Parathyroid adenoma (tissue), 2 donors: ENCODE results near the gene SEC14L5.

Experiments used
- H2AFZ ChIP-seq: fragments of 300-600 bp; sonication (generic); one replicate; pipeline ENCODE4 v1.7.0; 2017; ENCODE audit warnings: antibody characterized with exemption, mild to moderate bottlenecking
- H3K27ac ChIP-seq: fragments of 300-600 bp; sonication (generic); one replicate; pipeline ENCODE4 v1.7.0; 2017
- H3K27me3 ChIP-seq: fragments of 300-600 bp; sonication (generic); one replicate; pipeline ENCODE4 v1.7.0; 2017; ENCODE audit warnings: low read length; ENCODE audit not compliant: control insufficient read depth, insufficient read depth
- H3K36me3 ChIP-seq: fragments of 300-600 bp; sonication (generic); one replicate; pipeline ENCODE4 v1.7.0; 2017; ENCODE audit warnings: low read length; ENCODE audit not compliant: control insufficient read depth, insufficient read depth
- H3K4me1 ChIP-seq: fragments of 300-600 bp; sonication (generic); one replicate; pipeline ENCODE4 v1.7.0; 2017; ENCODE audit warnings: control low read depth
- H3K4me2 ChIP-seq: fragments of 300-600 bp; sonication (generic); one replicate; pipeline ENCODE4 v1.7.0; 2017; ENCODE audit warnings: low read length
- H3K4me3 ChIP-seq: fragments of 300-600 bp; sonication (generic); one replicate; pipeline ENCODE4 v1.7.0; 2017; ENCODE audit warnings: low read depth, low read length
- H3K79me2 ChIP-seq: fragments of 300-600 bp; sonication (generic); one replicate; pipeline ENCODE4 v1.7.0; 2017; ENCODE audit warnings: control low read depth
- H3K9ac ChIP-seq: fragments of 300-600 bp; sonication (generic); one replicate; pipeline ENCODE4 v1.7.0; 2017; ENCODE audit warnings: mild to moderate bottlenecking
- H3K9me3 ChIP-seq: fragments of 300-600 bp; sonication (generic); one replicate; pipeline ENCODE4 v1.7.0; 2017; ENCODE audit warnings: low read length; ENCODE audit not compliant: control insufficient read depth
- TF ChIP-seq, protein P1 (sequence below): fragments of 300-600 bp; sonication (generic); IDR thresholded peaks from one replicate; pipeline ENCODE4 v1.7.0; 2017; ENCODE audit warnings: antibody characterized with exemption, mild to moderate bottlenecking
- donor health status: primary hyperparathyroidism.

Gene SEC14L5

DNA sequence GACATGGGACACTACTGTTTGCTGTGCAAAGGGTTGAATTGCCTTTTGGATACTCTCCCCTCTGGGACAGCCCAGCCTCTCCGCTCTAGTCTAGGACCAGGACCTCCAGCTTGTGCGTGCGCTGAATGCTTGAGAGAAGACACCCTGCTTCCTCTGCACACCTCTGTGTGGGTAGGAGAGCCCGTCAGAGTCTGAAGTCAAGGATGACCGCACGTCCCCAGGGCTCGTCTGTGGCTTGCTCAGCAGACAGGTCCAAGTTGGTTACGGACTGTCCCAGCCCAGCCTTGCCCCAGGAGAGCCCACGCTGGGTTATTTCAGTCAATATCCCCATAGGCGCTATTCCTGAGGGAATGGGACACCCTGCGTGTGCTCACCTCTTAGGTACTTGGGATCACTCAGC, 103.9 kb downstream of the SEC14L5 start:
- Histone ChIP-seq H3K4me1 (no peaks in the 10 kb centered on the region), H3K9me3 (no peaks in the 10 kb centered on the region), H3K9ac (no peak overlapping the region), H3K4me2 (no peak overlapping the region), H3K27ac (no peak overlapping the region), H3K4me3 (no peak overlapping the region), H2AFZ (no peak overlapping the region), H3K36me3 (no peaks in the 10 kb centered on the region), H3K27me3 (no peaks in the 10 kb centered on the region), H3K79me2 (no peaks in the 10 kb centered on the region)
- TF ChIP-seq, protein P1, sequence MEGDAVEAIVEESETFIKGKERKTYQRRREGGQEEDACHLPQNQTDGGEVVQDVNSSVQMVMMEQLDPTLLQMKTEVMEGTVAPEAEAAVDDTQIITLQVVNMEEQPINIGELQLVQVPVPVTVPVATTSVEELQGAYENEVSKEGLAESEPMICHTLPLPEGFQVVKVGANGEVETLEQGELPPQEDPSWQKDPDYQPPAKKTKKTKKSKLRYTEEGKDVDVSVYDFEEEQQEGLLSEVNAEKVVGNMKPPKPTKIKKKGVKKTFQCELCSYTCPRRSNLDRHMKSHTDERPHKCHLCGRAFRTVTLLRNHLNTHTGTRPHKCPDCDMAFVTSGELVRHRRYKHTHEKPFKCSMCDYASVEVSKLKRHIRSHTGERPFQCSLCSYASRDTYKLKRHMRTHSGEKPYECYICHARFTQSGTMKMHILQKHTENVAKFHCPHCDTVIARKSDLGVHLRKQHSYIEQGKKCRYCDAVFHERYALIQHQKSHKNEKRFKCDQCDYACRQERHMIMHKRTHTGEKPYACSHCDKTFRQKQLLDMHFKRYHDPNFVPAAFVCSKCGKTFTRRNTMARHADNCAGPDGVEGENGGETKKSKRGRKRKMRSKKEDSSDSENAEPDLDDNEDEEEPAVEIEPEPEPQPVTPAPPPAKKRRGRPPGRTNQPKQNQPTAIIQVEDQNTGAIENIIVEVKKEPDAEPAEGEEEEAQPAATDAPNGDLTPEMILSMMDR = no peak

DNA sequence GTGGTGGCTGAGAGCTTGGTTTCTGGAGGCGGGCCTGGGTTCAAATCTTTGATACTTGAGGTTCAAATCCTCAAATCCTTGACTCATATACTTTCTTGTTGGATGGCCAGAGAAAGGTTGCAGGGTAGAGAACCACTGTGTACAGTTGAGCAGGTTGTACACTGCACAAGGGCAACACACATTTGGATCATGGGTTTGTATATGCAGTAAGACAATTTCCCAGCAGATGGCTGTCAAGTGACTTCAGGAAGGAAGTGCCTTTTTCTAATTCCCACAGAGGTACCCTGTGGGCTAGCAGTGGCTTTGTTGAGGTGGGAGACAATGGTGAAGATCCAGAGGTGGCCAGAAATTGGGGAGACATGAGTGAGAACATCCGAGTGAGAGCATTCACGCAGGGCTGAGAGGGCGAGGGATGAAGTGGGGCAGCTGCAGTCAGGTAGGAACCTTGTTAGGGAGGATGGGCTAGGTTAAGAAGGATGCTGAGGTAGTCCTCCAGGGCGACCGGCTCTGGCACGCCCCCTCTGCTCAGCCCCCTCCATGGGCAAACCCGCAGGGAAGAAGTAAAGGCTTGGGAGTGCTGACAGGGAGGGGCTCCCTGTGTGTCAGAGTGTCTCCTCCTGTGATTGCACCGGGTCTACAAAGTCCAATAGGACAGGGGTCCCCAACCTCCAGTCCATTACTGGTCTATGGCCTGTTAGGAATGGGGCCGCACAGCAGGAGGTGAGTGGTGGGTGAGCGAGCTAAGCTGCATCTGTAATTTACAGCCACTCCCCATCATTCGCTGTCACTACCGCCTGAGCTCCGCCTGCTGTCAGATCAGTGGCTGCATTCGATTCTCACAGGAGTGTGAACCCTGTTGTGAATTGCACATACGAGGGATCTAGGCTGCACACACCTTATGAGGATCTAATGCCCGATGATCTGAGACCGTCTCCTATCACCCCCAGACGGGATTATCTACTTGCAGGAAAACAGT, 104.9 kb downstream of the SEC14L5 start:
- Histone ChIP-seq H3K36me3 (no peaks in the 10 kb centered on the region), H3K79me2 (no peaks in the 10 kb centered on the region), H3K9ac (no peak overlapping the region), H3K27ac (no peak overlapping the region), H3K4me1 (no peaks in the 10 kb centered on the region), H3K4me2 (no peak overlapping the region), H3K9me3 (no peaks in the 10 kb centered on the region), H3K27me3 (no peaks in the 10 kb centered on the region), H2AFZ (no peak overlapping the region), H3K4me3 (no peak overlapping the region)
- TF ChIP-seq, protein P1 = no peak

DNA sequence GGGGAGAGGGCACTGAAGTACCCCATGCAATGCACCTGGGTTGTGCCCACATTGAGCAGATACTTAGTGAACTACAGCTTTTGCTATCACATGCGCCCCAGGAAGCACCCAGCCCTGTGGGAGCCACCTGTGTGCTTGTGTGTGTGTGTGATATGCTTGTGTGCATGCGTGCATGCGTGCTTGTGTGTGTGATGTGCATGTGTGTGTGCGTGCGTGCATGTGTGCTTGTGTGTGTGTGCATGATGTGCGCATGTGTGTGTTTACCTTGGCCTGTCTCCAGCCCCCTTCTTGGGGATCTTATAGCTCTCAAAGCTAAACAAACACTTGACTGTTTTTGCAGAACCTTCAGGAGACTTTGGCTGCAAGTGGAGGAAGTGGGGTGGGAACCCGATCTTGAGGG, 106.8 kb downstream of the SEC14L5 start:
- Histone ChIP-seq H3K27ac (no peak overlapping the region), H3K4me3 (no peak overlapping the region)

DNA sequence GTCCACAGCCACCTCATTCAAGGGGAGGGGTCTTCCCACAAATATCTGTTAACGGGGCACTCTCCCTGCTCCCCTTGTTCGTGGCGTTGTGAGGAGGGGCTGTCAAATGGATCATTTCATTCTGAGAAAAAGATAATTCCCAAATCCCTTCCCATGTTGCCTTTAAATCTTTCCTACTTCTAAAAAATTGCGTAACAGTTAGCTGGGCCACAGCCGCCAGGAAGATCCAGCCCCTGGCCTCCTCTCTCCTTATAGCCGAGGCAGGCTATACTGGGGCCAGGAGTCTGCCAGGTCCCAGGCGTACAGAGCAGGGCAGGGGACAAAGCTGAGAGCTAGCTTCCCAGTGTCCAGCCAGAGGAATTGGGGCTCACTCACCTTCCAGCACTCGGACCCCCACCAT, 107.2 kb downstream of the SEC14L5 start:
- H3K4me3 ChIP-seq = no peak overlapping the region
- no peak overlapping the region for H2AFZ ChIP-seq
- no peaks in the 10 kb centered on the region for H3K4me1 ChIP-seq
- no peak overlapping the region for H3K9ac ChIP-seq
- no peaks in the 10 kb centered on the region for H3K27me3 ChIP-seq
- H3K27ac ChIP-seq = no peak overlapping the region
- H3K36me3 ChIP-seq = no peaks in the 10 kb centered on the region
- H3K79me2 ChIP-seq = no peaks in the 10 kb centered on the region
- H3K4me2 ChIP-seq = no peak overlapping the region
- TF ChIP-seq, protein P1 = no peak
- H3K9me3 ChIP-seq = no peaks in the 10 kb centered on the region

More for the DNA sequence above, 106.8 kb downstream of the SEC14L5 start:
- Histone ChIP-seq H3K79me2 (no peaks in the 10 kb centered on the region), H2AFZ (no peak overlapping the region), H3K9ac (no peak overlapping the region), H3K27me3 (no peaks in the 10 kb centered on the region), H3K9me3 (no peaks in the 10 kb centered on the region), H3K36me3 (no peaks in the 10 kb centered on the region), H3K4me1 (no peaks in the 10 kb centered on the region), H3K4me2 (no peak overlapping the region)
- TF ChIP-seq, protein P1 = no peak
